Karpas-422 (cell line): ENCODE data around the gene IL1R2. TPM values are rescaled to one million over a fixed set of nuclear protein-coding genes. Genes with fewer than 3 reads are reported as not detected.

Experiments
- DNase-seq: peaks from one replicate; pipeline ENCODE4 v3.0.0-alpha.2; 2015
- H2AFZ ChIP-seq: fragments of 200-600 bp; sonication (generic); 2 replicates; pipeline ENCODE4 v1.6.1; 2014; ENCODE audit warnings: antibody characterized with exemption, low read length, mixed read lengths
- H3K27ac ChIP-seq: fragments of 200-600 bp; sonication (generic); 2 replicates; pipeline ENCODE4 v1.5.1; 2014; ENCODE audit warnings: mild to moderate bottlenecking, low read length, moderate library complexity
- H3K27me3 ChIP-seq: fragments of 200-600 bp; sonication (generic); 2 replicates; pipeline ENCODE4 v1.6.1; 2014; ENCODE audit warnings: low read length, mixed read lengths
- H3K36me3 ChIP-seq: fragments of 200-600 bp; sonication (generic); 2 replicates; pipeline ENCODE4 v1.6.1; 2014; ENCODE audit warnings: low read length, mixed read lengths; ENCODE audit not compliant: insufficient read depth
- H3K4me1 ChIP-seq: fragments of 200-600 bp; sonication (generic); 2 replicates; pipeline ENCODE4 v1.6.1; 2014; ENCODE audit warnings: mild to moderate bottlenecking, low read length, mixed read lengths
- H3K4me2 ChIP-seq: fragments of 200-600 bp; sonication (generic); 2 replicates; pipeline ENCODE4 v1.6.1; 2014; ENCODE audit warnings: low read length, low read depth, mild to moderate bottlenecking; ENCODE audit not compliant: poor library complexity, severe bottlenecking
- H3K4me3 ChIP-seq: fragments of 200-600 bp; sonication (generic); 2 replicates; pipeline ENCODE4 v1.5.1; 2014; ENCODE audit warnings: mild to moderate bottlenecking, antibody characterized with exemption, low read length, mixed read lengths
- H3K79me2 ChIP-seq: fragments of 200-600 bp; sonication (generic); 2 replicates; pipeline ENCODE4 v1.6.1; 2014; ENCODE audit warnings: mild to moderate bottlenecking, low read length, mixed read lengths
- H3K9ac ChIP-seq: fragments of 200-600 bp; sonication (generic); 2 replicates; pipeline ENCODE4 v1.6.0; 2014; ENCODE audit warnings: low read length
- H3K9me2 ChIP-seq: fragments of 200-600 bp; sonication (generic), shearing (Covaris generic); replicated peaks from 2 replicates; pipeline ENCODE4 v1.6.0; 2014; ENCODE audit warnings: mild to moderate bottlenecking, low read length, moderate library complexity; ENCODE audit not compliant: insufficient read depth
- H3K9me3 ChIP-seq: fragments of 300-700, 200-600 bp; sonication (generic); 2 replicates; pipeline ENCODE4 v1.6.1; 2014; ENCODE audit warnings: low read length, mixed read lengths
- H4K20me1 ChIP-seq: fragments of 200-600 bp; sonication (generic); 2 replicates; pipeline ENCODE4 v1.6.1; 2014; ENCODE audit warnings: mild to moderate bottlenecking, antibody characterized with exemption, low read length, low read depth; ENCODE audit not compliant: insufficient read depth
- total RNA-seq: library from RNA; depleted of rRNA; stranded (reverse); fragments of >200 nt; shearing (Covaris generic); gene quantifications from 2 replicates; pipeline ENCODE4 v1.2.3, GENCODE V29; 2014; ENCODE audit warnings: low replicate concordance

Gene IL1R2
- total RNA-seq, 1 experiment from 2014 or later = not detected

- Histone ChIP-seq H3K9me3 (no peaks in the 10 kb centered on the region), H3K4me3 (no peak overlapping the region), H4K20me1 (no peaks in the 10 kb centered on the region), H3K36me3 (no peaks in the 10 kb centered on the region), H3K4me1 (no peaks in the 10 kb centered on the region), H2AFZ (no peak overlapping the region), H3K4me2 (no peak overlapping the region), H3K9ac (no peak overlapping the region), H3K27me3 (0 out of 2 replicates have a peak, but pooled peaks cover 3% of the 10 kb centered on the region), H3K27ac (no peak overlapping the region), H3K79me2 (no peaks in the 10 kb centered on the region), H3K9me2 (no peaks in the 10 kb centered on the region)
- no peak for DNase-seq
These were observed 35.0 kb upstream of the IL1R2 start for GRCh38 chr2:101956465-101957438.

DNA sequence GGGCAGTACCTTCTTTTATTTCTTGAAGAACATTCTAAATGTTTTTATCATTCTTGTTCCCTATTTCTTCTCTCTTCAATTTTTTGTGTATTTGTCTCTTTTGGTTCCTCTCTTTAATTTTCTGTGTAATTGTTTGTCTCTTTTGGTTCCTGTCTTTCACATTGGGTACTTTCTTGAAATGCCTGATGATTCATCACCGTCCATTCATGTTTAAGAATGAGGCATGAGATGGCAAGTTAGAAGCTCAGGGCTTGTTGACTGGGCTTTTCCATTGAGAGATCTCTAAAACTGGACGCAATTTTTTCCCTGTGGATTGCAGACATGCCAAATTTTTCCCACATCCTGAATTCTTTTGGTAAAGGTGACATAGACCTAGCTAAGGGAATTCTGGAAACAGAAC, 33.7 kb upstream of the IL1R2 start:
- H3K9ac ChIP-seq = no peak overlapping the region
- H3K9me2 ChIP-seq = no peaks in the 10 kb centered on the region
- no peak overlapping the region for H3K4me3 ChIP-seq
- H3K9me3 ChIP-seq = no peaks in the 10 kb centered on the region
- H2AFZ ChIP-seq = no peak overlapping the region
- no peaks in the 10 kb centered on the region for H4K20me1 ChIP-seq
- no peak overlapping the region for H3K4me2 ChIP-seq
- H3K27me3 ChIP-seq = no peaks in the 10 kb centered on the region
- no peak overlapping the region for H3K27ac ChIP-seq
- no peak for DNase-seq
- no peaks in the 10 kb centered on the region for H3K4me1 ChIP-seq
- H3K79me2 ChIP-seq = no peaks in the 10 kb centered on the region
- H3K36me3 ChIP-seq = no peaks in the 10 kb centered on the region

DNA sequence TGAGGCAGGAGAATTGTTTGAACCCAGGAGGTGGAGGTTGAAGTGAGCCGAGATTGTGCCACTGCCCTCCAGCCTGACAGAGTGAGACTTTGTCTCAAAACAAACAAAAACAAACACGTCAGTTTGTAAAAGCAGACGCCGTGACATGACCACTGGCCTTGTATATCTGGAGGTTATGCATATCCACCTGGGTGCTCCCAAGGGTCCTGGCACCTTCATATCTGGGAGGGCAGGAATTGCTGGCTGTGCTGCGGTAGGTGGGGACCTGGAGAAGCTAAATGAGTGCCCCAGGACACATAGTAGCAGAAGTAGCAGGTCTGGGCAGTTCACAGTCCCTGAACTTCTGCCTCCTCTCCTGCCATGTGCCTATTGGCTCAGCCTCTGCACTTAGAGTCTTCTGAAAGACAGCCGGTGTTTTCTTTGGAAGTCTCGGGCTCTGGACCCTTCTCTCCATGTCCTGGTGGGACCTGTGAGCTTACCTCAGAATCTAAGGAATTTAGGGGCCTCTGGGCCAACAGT, 30.9 kb upstream of the IL1R2 start:
- no peaks in the 10 kb centered on the region for H4K20me1 ChIP-seq
- no peaks in the 10 kb centered on the region for H3K9me2 ChIP-seq
- H3K27me3 ChIP-seq = no peaks in the 10 kb centered on the region
- no peak overlapping the region for H3K27ac ChIP-seq
- no peak for DNase-seq
- no peak overlapping the region for H3K9ac ChIP-seq
- no peaks in the 10 kb centered on the region for H3K36me3 ChIP-seq
- H3K4me1 ChIP-seq = no peaks in the 10 kb centered on the region
- H3K4me3 ChIP-seq = no peak overlapping the region
- no peaks in the 10 kb centered on the region for H3K79me2 ChIP-seq
- H2AFZ ChIP-seq = no peak overlapping the region
- H3K4me2 ChIP-seq = no peak overlapping the region
- H3K9me3 ChIP-seq = no peaks in the 10 kb centered on the region

DNA sequence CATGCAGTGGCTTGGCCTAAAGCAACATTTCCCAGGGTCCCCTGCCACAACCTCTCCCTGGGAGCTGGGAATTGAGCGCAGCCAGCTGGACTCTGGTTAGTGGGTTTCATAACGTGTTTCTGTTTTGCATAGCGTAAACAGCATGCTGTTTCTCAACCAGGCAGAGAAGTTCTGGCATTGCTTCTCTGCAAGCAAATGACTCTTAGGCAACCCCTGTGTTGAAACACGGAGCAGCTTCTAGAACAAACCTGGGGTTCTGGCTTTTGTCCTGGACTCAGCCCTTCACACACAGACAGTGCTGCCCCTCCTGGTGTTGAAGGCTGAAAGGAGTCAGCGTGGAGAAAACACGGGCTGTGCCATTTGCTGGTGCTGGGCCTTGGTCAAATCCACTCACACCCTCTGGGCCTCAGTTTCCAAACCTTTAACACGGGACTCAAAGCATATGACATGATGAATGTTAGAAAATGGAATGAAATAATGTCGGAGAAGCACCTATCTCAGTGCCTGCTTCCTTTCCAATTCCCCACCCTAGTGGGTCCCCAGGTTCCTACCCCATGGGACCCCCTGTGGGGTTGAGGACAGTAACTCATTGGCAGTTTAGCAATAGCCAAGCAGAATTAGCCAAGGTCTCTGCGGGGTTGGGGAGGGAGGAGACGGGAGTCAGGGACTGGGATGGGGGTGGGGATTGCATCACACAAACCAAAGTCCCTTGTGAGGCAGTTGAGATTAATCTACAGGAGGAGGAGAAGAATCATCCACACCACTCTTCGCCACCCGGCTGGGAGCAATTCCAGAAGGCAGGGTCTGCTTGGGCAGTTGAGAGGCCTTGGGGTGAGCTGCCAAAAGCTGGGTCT, 30.2 kb upstream of the IL1R2 start:
- no peaks in the 10 kb centered on the region for H3K9me2 ChIP-seq

DNA sequence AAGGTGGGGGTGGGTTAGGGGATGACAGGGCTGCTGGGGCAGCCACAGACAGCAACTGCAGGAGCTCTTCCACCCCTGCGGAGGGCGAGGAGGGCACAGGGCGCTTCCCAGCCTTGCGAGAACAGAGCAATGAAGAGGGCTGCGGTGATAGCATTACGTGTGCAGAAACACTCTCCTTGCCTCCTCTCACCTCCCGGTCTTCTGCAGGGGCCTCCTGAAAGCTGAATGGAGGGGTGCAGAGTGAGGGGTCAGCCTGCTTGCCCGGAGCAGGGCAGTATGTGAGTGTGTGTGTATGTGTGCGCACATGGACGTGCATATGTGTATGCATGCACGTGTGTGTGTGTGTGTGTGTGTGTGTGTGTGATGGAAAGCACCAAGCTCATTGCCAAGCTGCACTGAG, 29.5 kb upstream of the IL1R2 start:
- Histone ChIP-seq H3K9ac (no peak overlapping the region), H3K4me3 (no peak overlapping the region), H3K9me2 (no peaks in the 10 kb centered on the region), H3K36me3 (no peaks in the 10 kb centered on the region), H3K4me1 (no peaks in the 10 kb centered on the region), H3K27me3 (no peaks in the 10 kb centered on the region), H4K20me1 (no peaks in the 10 kb centered on the region), H3K27ac (no peak overlapping the region), H3K79me2 (no peaks in the 10 kb centered on the region), H2AFZ (no peak overlapping the region), H3K4me2 (no peak overlapping the region), H3K9me3 (no peaks in the 10 kb centered on the region)
- DNase-seq = no peak

More for the DNA sequence above, 30.2 kb upstream of the IL1R2 start:
- Histone ChIP-seq H3K4me3 (no peak overlapping the region), H3K9me3 (no peaks in the 10 kb centered on the region), H3K27ac (no peak overlapping the region), H3K27me3 (no peaks in the 10 kb centered on the region), H3K4me1 (no peaks in the 10 kb centered on the region), H2AFZ (no peak overlapping the region), H3K79me2 (no peaks in the 10 kb centered on the region), H4K20me1 (no peaks in the 10 kb centered on the region), H3K9ac (no peak overlapping the region), H3K36me3 (no peaks in the 10 kb centered on the region), H3K4me2 (no peak overlapping the region)
- DNase-seq = no peak

GRCh38 chr2:101963198-101963597, 28.6 kb upstream of the IL1R2 start:
- Histone ChIP-seq H3K36me3 (no peaks in the 10 kb centered on the region), H3K4me3 (no peak overlapping the region), H3K9me3 (no peaks in the 10 kb centered on the region), H3K27me3 (no peaks in the 10 kb centered on the region), H3K9me2 (no peaks in the 10 kb centered on the region), H3K9ac (no peak overlapping the region), H3K4me1 (no peaks in the 10 kb centered on the region), H4K20me1 (no peaks in the 10 kb centered on the region), H3K4me2 (no peak overlapping the region), H3K79me2 (no peaks in the 10 kb centered on the region), H3K27ac (no peak overlapping the region), H2AFZ (no peak overlapping the region)
- no peak for DNase-seq

- no peaks in the 10 kb centered on the region for H3K27me3 ChIP-seq
These were observed 23.8 kb upstream of the IL1R2 start for GRCh38 chr2:101967826-101968513.

More at GRCh38 chr2:101967826-101968513, 23.8 kb upstream of the IL1R2 start:
- Histone ChIP-seq H3K9me2 (no peaks in the 10 kb centered on the region), H2AFZ (no peak overlapping the region), H4K20me1 (no peaks in the 10 kb centered on the region), H3K9me3 (no peaks in the 10 kb centered on the region), H3K9ac (no peak overlapping the region), H3K79me2 (no peaks in the 10 kb centered on the region), H3K27ac (no peak overlapping the region), H3K4me3 (no peak overlapping the region), H3K4me2 (no peak overlapping the region), H3K4me1 (no peaks in the 10 kb centered on the region), H3K36me3 (no peaks in the 10 kb centered on the region)
- DNase-seq = no peak
